GM19043 (cell line): ENCODE measurements around the gene KCNQ1.

ENCODE experiments used
- ATAC-seq: cut with Tn5 transposase; IDR thresholded peaks from one replicate; pipeline ENCODE4 v1.9.1; 2021; ENCODE audit warnings: low read depth; ENCODE audit not compliant: unreplicated experiment

The KCNQ1 gene

GRCh38 chr11:2808850-2809846 is 364.3 kb downstream of the KCNQ1 start:
- no peak for ATAC-seq

DNA sequence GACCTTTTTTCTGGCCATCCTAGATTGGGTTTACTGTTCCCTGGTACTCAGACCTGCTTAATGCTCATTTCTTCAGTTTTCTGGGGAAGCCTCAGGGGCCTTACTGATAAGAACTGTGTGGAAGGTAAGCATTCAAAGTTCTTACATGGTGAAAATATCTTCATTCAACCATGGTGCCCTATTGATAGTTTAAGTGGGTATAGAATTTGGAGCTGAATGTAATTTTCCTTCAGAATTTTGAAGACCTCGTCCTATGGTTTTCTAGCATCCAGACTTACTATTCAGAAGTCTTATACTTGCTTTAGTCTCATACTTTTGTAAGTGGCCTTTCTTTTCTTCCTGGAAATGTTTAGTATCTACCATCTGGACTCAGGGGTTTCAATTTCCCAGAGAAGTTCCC is 365.0 kb downstream of the KCNQ1 start:
- ATAC-seq = no peak

- no peak for ATAC-seq
Measured at GRCh38 chr11:2810411-2811205, 365.8 kb downstream of the KCNQ1 start.

DNA sequence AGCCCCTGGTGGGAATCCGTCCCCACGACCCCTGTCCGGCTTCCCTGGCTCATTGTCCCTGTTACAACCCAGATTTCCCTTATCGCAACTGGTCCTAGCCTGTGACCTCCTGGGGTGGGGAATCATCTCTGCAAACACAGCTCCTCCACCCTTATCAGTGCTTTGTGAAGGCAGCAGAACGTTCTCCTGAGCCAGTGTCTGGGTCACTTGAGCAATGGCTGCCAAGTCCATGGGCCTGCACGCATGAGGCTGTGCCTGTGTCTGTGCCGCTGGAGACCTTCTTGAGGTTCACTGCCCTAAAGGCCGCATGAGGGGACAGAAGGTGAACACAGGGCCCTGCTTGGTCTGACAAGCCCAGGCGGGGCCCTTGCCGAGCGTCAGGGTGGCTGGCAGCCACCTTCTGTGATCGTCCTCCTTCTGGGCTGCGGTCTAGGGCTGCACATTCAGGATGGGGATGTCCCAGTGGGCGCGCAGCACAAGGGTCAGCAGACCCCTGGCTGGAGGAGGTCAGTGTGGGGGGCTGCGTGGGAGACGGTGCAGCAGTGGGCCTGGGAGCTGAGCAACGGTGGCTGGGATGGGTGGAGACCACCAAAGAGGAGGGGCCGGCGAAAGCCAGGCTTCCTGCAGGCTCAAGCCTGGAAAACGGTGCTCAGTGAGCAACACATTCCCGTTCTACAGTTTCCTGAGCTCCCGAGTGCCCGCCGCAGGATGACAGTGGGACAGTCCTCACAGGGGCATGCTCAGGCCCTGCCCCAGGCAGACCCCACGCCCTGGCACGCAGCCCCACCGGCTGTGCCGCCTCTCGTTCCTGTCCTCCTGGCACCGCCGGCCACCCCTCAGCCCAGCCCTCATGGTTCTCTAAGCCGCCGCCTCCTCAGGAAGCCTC is 366.6 kb downstream of the KCNQ1 start:
- no peak for ATAC-seq

DNA sequence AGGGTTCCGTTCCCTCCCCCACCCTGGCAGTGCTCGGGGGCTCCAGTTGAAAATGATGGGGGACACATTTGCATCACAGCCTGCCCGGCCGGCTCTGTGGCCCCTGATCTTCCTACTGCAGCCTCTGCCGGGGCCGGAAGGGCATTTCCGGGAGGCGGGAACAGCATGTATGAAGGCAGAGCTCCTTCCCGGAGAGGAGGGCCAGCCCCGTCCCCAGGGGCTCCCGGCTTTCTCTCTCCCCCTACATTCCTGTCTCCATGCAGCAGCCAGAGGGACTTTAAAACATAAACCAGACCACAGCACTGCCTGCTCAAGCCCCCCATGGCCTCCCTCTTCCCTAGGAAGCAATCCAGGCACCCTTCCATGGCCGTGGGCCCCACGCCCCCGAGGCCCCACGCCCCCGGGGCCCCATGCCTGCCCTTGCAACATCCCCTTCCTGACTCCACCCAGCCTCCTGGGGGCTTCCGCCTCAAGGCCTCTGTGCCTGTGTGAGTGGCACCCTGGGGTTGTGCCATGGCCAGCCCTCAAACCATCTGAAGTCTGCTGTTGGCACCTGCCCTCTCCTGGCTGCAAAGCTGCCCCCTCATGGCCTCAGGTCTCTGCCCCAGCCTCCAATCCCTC is 367.7 kb downstream of the KCNQ1 start:
- ATAC-seq = no peak

GRCh38 chr11:2813141-2813908 is 368.5 kb downstream of the KCNQ1 start:
- no peak for ATAC-seq

DNA sequence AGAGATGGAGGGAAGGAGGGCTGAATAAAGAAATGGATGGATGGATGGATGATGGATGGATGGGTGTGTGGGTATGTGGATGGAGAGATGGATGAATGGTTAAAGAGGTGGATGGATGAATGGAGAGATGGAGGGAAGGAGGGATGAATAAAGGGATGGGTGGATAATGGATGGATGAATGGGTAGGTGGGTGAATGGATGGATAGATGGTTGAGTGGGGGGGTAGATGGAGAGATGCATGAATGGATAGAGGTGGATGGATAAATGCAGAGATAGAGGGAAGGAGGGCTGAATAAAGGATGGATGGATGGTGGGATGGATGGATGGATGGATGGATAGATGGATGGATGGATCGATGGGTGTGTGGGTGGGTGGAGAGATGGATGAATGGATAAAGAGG is 369.2 kb downstream of the KCNQ1 start:
- ATAC-seq = no peak

- ATAC-seq = no peak
Measured at GRCh38 chr11:2814751-2815150, 369.9 kb downstream of the KCNQ1 start.

DNA sequence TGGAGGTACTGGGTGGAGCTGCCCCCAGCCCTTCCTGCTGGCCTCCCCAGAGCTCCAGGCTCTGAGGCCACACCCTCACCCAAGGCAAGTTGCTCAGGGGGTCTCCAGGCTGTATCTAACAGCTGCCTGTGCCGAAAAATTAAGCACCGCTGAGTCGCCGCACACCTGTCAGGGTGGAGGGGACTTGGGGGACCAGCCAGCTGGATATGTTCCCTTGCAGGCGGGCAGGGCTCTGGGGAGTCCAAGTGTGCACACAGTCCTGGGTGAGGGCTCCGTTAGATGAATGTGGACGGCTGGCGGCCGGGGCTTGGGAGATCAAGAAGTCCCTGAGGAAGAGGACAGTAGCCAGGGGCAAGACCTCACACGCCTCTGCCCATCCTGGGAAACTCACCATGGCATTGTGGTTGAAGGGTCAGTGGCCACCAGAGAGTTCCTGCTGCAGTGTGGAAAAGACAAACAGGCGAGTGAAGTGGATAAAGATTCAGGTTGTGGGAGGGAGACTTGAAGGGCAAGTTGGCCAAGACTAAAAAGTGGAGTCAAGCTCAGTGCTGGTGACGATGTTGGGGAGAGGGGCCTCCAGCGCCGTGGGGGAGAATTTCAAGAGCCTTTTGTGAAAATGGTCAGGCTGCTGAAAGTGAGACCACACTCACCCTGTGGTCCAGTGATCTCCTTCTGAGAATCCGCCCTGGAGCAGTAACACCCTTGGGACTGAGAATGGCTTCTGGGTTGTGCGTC is 371.1 kb downstream of the KCNQ1 start:
- ATAC-seq = no peak

DNA sequence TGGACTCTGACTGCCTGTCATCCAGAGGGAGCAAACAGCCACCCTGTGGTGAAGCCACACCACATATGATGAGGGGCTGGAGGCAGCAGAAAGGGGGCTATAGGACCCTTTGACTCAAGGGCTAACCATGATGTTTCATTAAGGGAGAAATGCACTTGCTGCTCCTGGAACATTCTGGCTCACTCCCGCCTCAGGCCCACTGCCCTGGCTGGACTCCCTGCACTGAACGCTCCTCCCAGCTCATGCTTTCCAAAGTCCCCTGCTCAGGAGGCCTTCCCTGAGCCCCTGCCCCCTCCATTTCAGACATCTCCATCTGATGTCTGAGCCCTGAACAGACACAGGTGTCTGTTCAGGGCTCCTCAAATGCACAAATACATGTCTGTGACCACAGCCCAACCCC is 371.7 kb downstream of the KCNQ1 start:
- no peak for ATAC-seq

GRCh38 chr11:2816941-2817421 is 372.2 kb downstream of the KCNQ1 start:
- no peak for ATAC-seq

DNA sequence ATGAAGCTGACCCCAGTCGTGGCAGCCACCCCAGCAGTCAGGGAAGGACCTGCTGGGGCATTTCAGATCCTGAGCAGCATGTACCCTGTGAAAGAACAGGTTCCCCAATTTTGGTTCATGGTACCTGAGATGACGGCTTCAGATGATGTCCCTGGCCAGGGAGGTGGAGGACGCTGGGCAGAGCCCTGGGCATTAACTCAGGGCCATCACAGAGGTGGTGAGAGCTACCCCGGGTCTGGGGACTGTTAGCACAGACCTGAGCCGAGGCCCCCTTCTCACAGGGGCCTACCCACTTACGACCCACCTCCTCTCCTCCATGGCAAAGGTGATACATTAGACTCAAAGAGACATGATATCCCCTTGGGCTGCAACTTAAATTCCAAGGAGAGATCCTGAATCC is 372.6 kb downstream of the KCNQ1 start:
- no peak for ATAC-seq

DNA sequence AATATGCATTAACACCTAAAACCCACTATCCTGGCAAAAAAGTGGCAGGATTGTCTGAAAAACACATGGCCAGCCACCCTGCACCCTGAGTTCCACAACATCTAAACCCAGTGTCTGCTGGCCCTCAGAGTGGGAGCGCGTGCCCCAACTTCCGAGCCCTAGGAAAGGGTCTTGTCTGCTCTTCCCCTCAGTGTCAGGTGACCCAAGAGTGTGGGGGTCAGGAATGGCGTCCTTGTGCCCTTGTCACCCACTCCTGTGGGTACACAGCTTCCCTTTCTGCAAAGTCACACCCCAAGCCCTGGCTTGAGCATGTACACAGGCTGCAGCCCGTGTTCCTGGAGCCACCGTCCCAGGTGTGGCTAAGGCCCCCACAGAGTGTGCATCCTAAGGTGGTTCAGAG is 373.2 kb downstream of the KCNQ1 start:
- no peak for ATAC-seq

- ATAC-seq = no peak
Measured at GRCh38 chr11:2818503-2818902, 373.7 kb downstream of the KCNQ1 start.

GRCh38 chr11:2819316-2819715 is 374.5 kb downstream of the KCNQ1 start:
- ATAC-seq = no peak

DNA sequence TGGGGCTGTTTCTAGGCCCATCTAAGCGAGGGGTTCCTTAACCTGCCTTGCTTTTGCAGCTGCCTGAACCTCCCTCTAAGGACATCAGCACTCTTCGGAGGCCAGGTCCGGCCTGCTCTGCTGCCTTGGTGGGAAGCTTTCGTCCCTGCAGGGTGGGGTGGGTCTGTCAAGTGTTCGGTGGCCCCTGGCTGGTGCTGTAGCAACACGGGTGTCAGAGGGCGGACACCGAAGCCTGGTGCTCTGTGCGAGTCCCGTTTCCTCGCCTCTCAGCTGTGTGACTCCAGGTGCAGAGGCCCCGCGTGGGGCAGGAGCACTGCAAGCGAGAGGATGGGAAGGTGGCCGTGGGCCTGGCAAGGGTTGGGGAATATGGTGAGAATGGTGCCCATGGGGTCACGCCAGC is 376.2 kb downstream of the KCNQ1 start:
- no peak for ATAC-seq

DNA sequence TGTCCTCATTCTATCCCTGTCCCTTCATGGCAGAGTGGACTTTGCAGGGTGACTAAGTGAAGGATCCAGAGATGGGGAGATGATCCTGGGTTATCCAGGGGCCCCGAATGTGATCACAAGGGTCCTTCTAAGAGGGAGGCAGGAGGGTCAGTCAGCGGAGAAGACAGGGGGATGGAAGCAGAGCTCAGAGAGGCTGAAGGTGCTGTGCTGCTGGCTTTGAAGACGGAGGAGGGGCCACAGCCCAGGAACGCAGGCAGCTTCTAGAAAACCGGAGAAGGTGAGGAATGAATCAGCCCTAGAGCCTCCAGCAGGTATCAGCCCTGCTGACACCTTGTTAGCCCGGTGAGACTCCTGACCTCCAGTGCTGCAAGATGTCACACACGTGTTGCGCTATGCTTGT is 377.1 kb downstream of the KCNQ1 start:
- ATAC-seq = no peak

DNA sequence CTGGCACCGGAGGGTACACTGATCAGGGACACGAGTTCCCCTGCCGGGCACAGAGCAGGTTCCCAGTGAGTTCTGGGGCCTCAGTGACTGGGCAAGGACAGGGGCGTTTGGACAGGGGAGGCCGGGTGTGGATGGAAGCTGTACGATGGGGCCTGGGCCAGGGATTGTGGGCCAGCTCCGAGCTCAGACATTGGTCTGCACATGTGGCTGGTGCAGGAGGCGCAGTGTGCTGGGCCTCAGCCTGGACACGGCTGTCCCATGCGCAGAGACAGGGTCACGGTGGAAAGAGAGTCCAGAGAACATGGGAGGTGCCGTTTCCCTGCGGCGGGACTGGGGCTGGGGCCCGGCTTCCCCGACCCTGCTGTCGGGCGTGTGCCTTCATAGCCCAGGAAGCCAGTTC is 380.0 kb downstream of the KCNQ1 start:
- ATAC-seq = no peak
